ENCODE data around the gene LCN2.

LCN2 gene

GRCh38 chr9:128185979-128186965, 37.0 kb downstream of the LCN2 start:
- DNase-seq (ENCODE audit: low read depth), result no peak
- H3K4me3 ChIP-seq (ENCODE audit: low read depth, low read length), result no peak overlapping the region

- H3K4me3 ChIP-seq (ENCODE audit: low read depth, low read length), result no peak overlapping the region
- no peak for DNase-seq (ENCODE audit: low read depth)
These were observed 38.1 kb downstream of the LCN2 start for GRCh38 chr9:128187361-128187760.

- DNase-seq (ENCODE audit: low read depth), result no peak
- H3K4me3 ChIP-seq (ENCODE audit: low read depth, low read length), result no peak overlapping the region
These were observed 39.0 kb downstream of the LCN2 start for GRCh38 chr9:128188209-128188608.

- peak overlapping the region; percentile 83 for H3K4me3 ChIP-seq (ENCODE audit: low read depth, low read length)
- DNase-seq (ENCODE audit: low read depth), result no peak
These were observed 40.8 kb downstream of the LCN2 start for GRCh38 chr9:128190013-128190412.

GRCh38 chr9:128190516-128191405, 41.5 kb downstream of the LCN2 start:
- peak overlapping the region; percentile 83 for H3K4me3 ChIP-seq (ENCODE audit: low read depth, low read length)
- no peak for DNase-seq (ENCODE audit: low read depth)

GRCh38 chr9:128191406-128192046, 42.3 kb downstream of the LCN2 start, which contains the start of gene CIZ1:
Gene CIZ1, minus strand, starts transcription at chr9:128191572. Its CDS starts 715 bp downstream, at chr9:128190857.
- DNase-seq (ENCODE audit: low read depth), result peak; percentile 25
- H3K4me3 ChIP-seq (ENCODE audit: low read depth, low read length), result peak within 1 kb of the TSS; percentile 83

- peak overlapping the region; percentile 83 for H3K4me3 ChIP-seq (ENCODE audit: low read depth, low read length)
- no peak for DNase-seq (ENCODE audit: low read depth)
These were observed 43.5 kb downstream of the LCN2 start for GRCh38 chr9:128192601-128193371.

- no peak overlapping the region for H3K4me3 ChIP-seq (ENCODE audit: low read depth, low read length)
- DNase-seq (ENCODE audit: low read depth), result no peak
These were observed 44.3 kb downstream of the LCN2 start for GRCh38 chr9:128193469-128194096.

- no peak for DNase-seq (ENCODE audit: low read depth)
- H3K4me3 ChIP-seq (ENCODE audit: low read depth, low read length), result no peak overlapping the region
These were observed 52.5 kb downstream of the LCN2 start for GRCh38 chr9:128201441-128202369.

- DNase-seq (ENCODE audit: low read depth), result no peak
- peak overlapping the region; percentile 24 for H3K4me3 ChIP-seq (ENCODE audit: low read depth, low read length)
These were observed 53.4 kb downstream of the LCN2 start for GRCh38 chr9:128202648-128203023.

Measured in skeletal muscle cell (primary cell).